Ishikawa (cell line): ENCODE measurements around the gene MUC12.

ENCODE experiments used
- CEBPB ChIP-seq: IDR thresholded peaks from 2 replicates; pipeline ENCODE4 v1.6.1; 2012
- CREB1 ChIP-seq: IDR thresholded peaks from 2 replicates; pipeline ENCODE4 v1.6.1; 2012; ENCODE audit warnings: low read depth
- NFIC ChIP-seq: IDR thresholded peaks from 2 replicates; pipeline ENCODE4 v1.6.1; 2012
- RAD21 ChIP-seq: IDR thresholded peaks from 2 replicates; pipeline ENCODE4 v1.6.1; 2012; ENCODE audit warnings: low read depth
- REST ChIP-seq: IDR thresholded peaks from 2 replicates; pipeline ENCODE4 v1.6.1; 2012; ENCODE audit warnings: low read depth, mild to moderate bottlenecking

GRCh38 chr7:100968650-100969049, 715 bp upstream of the MUC12 start:
- TF ChIP-seq CEBPB (no peak), CREB1 (no peak), REST (no peak), NFIC (no peak), RAD21 (no peak)
